Esophagus muscularis mucosa (tissue), 4 donors: ENCODE results near the gene USP48. TPM values are rescaled to one million over a fixed set of nuclear protein-coding genes. Genes with fewer than 3 reads are reported as not detected.
"Not testable (repeated sequence)": the region's sequence is repeated elsewhere in the genome, so short reads cannot be mapped to it uniquely, and the experiment has no call there.

Experiments used
- DNase-seq: peaks from one replicate; pipeline ENCODE4 v3.0.0-alpha.2; 2017; ENCODE audit errors: extremely low spot score
- H3K27ac ChIP-seq, 4 donors: fragments of 200-600 bp; sonication (generic); replicated peaks in 1 of 4; 1 replicate in 3 of 4; 2 replicates in 1 of 4; pipeline ENCODE4 v1.5.1; 2016 to 2019; ENCODE audit warnings: mild to moderate bottlenecking in 1 of 4
- H3K27me3 ChIP-seq, 4 donors: fragments of 200-600 bp; sonication (generic); one replicate each; pipeline versions ENCODE4 v1.5.1 to v1.6.0; 2016 to 2019
- H3K36me3 ChIP-seq, 4 donors: fragments of 200-600 bp; sonication (generic); one replicate each; pipeline ENCODE4 v1.5.1; 2016 to 2019
- H3K4me1 ChIP-seq, 4 donors: fragments of 200-600 bp; sonication (generic); one replicate each; pipeline ENCODE4 v1.5.1; 2016 to 2019
- H3K4me3 ChIP-seq, 4 donors: fragments of 200-600 bp; sonication (generic); 1 replicate in 2 of 4; 2 replicates in 2 of 4; pipeline ENCODE4 v1.5.1; 2016 to 2019; ENCODE audit warnings: mild to moderate bottlenecking in 4 of 4, moderate library complexity in 1 of 4
- H3K9me3 ChIP-seq, 4 donors: fragments of 200-600 bp; sonication (generic); 1 replicate in 3 of 4; 2 replicates in 1 of 4; pipeline ENCODE4 v1.5.1; 2016 to 2019
- EP300 ChIP-seq: sonication (generic); formaldehyde crosslinking; IDR thresholded peaks from one replicate; pipeline ENCODE4 v1.6.1; 2017; ENCODE audit warnings: antibody characterized with exemption
- POLR2A ChIP-seq: fragments of 450-650 bp; IDR thresholded peaks from one replicate; pipeline ENCODE4 v1.6.1; 2017; ENCODE audit warnings: antibody characterized with exemption, moderate library complexity, mild to moderate bottlenecking, low read depth
- POLR2AphosphoS5 ChIP-seq, 2 donors: sonication (generic); formaldehyde crosslinking; IDR thresholded peaks; one replicate each; pipeline ENCODE4 v1.6.1; 2017; ENCODE audit warnings: antibody characterized with exemption in 2 of 2
- WGBS: methylation state at CpG from one replicate; pipeline ENCODE4 v1.1.5; 2018; 5-methylcytosine and 5-hydroxymethylcytosine counted together
- intact Hi-C: fragments of 100-400 bp; cut with DNase I; formaldehyde crosslinking; loops from one replicate; pipeline ENCODE4 v1.15.1; 2023
- total RNA-seq, 4 donors: library from RNA; depleted of rRNA; stranded (reverse); fragments of >200 nt; gene quantifications; one replicate each; pipeline versions ENCODE4 v1.1.0 to v1.2.1, GENCODE V29; 2016
- TF ChIP-seq, protein P1 (sequence below), 3 experiments: fragments of 200-600 bp in 2 of 3; fragments of 450-650 bp in 1 of 3; sonication (generic) in 2 of 3; IDR thresholded peaks; one replicate each; pipeline ENCODE4 v1.5.1; 2017 to 2019; ENCODE audit warnings: antibody characterized with exemption in 3 of 3, mild to moderate bottlenecking in 2 of 3, moderate library complexity in 1 of 3

Gene USP48
- total RNA-seq, 4 donors from 2014 or later = 29.3 to 46.5 (median 37.7) TPM

DNA sequence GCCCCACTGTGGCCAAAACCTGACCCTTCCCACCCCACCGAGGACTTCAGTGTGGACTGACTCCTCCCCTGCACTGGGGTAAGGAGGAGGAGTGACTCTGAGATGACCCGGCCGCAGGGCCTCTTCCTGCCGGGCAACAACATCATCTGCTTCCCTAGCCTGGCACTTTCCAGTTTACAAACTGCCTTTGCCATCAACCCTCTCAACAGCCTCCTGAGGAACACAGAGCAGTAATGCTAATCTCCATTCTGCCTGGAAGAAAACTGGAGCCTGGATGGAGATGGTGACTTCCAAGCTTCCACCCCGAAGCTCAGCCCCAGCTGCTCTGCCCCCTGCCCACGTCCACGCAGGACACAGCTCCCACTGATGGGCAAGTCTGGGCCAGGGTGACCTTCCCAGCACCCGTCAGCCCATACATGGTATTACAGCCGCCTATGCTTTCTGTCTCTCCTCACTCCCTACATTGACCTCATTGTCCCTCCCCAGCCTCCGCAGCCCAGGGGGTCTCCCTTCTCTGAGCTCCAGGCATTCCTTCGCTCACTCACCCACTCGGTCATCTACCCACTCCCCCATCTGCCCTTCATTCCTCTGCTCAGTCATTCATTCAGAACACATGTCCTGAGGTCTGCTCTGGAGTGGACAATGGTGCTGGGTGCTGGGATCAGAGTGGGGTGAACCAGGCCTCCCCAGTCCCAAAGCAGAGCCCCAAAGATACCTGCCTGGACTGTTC lies 148.0 kb downstream of the USP48 start:
- intact Hi-C loops = no loop called here
- Histone ChIP-seq H3K4me1 (peaks cover 0 to 5% (median 0%) of the 10 kb centered on the region in 4 donors), H3K9me3 (no peaks in the 10 kb centered on the region), H3K27ac (no peak overlapping the region), H3K27me3 (peaks cover 0 to 65% (median 0%) of the 10 kb centered on the region in 4 donors), H3K36me3 (no peaks in the 10 kb centered on the region), H3K4me3 (no peak overlapping the region)
- TF ChIP-seq POLR2AphosphoS5 (IDR thresholded peaks at IDR 0.05) (no peak), POLR2A (no peak), EP300 (no peak)
- TF ChIP-seq, protein P1, sequence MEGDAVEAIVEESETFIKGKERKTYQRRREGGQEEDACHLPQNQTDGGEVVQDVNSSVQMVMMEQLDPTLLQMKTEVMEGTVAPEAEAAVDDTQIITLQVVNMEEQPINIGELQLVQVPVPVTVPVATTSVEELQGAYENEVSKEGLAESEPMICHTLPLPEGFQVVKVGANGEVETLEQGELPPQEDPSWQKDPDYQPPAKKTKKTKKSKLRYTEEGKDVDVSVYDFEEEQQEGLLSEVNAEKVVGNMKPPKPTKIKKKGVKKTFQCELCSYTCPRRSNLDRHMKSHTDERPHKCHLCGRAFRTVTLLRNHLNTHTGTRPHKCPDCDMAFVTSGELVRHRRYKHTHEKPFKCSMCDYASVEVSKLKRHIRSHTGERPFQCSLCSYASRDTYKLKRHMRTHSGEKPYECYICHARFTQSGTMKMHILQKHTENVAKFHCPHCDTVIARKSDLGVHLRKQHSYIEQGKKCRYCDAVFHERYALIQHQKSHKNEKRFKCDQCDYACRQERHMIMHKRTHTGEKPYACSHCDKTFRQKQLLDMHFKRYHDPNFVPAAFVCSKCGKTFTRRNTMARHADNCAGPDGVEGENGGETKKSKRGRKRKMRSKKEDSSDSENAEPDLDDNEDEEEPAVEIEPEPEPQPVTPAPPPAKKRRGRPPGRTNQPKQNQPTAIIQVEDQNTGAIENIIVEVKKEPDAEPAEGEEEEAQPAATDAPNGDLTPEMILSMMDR (IDR thresholded peaks at IDR 0.05) = no peak
- WGBS = 84% methylated on average over 8 of the region's 12 CpGs
- DNase-seq = no peak

DNA sequence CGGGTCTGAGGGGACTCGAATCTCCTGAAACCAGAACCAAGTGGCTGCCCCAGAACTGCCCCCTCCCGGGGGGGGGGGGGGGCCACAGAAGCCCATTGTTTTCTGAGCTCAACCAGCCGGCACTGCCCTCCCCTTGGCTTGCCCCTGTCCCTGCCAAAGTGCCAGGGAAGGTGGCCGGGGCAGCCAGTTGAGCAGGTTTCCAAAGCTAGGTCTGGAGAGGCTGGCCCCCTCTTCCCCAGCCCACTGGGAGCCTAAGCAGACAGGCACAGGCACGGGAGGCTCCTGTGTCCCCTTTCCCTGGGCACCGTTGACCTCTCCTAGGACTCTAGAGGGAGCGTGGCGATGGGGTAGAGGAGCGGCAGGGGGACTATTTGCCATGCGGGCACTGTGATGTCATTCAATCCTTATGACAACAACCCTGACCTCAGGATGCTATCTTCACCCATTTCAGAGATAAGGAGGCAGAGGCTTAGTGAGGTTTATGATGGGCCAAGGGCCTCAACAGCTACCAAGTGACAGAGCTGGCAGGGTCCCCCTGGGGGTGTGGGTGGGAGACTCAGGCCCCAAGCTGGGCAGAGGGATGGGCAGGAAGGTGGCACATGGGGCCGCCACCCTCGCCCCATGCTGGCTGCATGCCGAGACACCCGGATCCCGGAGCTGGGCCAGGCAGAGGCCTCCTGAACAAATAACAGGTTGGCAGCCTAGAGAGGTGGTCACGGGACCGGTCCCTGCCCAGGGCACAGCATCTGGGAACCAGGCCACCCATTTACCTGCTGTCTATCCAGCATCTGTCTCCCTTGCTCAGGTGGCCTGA lies 148.8 kb downstream of the USP48 start:
- no peaks in the 10 kb centered on the region for H3K36me3 ChIP-seq
- no peak overlapping the region for H3K4me3 ChIP-seq
- DNase-seq = no peak
- WGBS = 72% methylated on average over 7 of the region's 18 CpGs
- TF ChIP-seq POLR2A (no peak), EP300 (no peak), POLR2AphosphoS5 (IDR thresholded peaks at IDR 0.05) (no peak)
- TF ChIP-seq, protein P1 (IDR thresholded peaks at IDR 0.05) = no peak
- no peaks in the 10 kb centered on the region for H3K9me3 ChIP-seq
- no peak overlapping the region for H3K27ac ChIP-seq
- H3K27me3 ChIP-seq = peaks cover 0 to 65% (median 0%) of the 10 kb centered on the region in 4 donors
- peaks cover 0 to 5% (median 0%) of the 10 kb centered on the region in 4 donors for H3K4me1 ChIP-seq
- intact Hi-C loops = no loop called here

GRCh38 chr1:21633141-21633755 lies 149.7 kb downstream of the USP48 start:
- no peak overlapping the region for H3K27ac ChIP-seq

GRCh38 chr1:21631944-21632887 lies 150.7 kb downstream of the USP48 start:
- H3K27ac ChIP-seq = no peak overlapping the region
- H3K4me3 ChIP-seq = no peak overlapping the region
- WGBS = 55% methylated on average over 18 of the region's 19 CpGs
- intact Hi-C loops = no loop called here
- H3K36me3 ChIP-seq = no peaks in the 10 kb centered on the region
- DNase-seq = no peak
- no peaks in the 10 kb centered on the region for H3K9me3 ChIP-seq
- no peaks in the 10 kb centered on the region for H3K4me1 ChIP-seq
- TF ChIP-seq POLR2A (no peak), POLR2AphosphoS5 (IDR thresholded peaks at IDR 0.05) (no peak), EP300 (no peak)
- TF ChIP-seq, protein P1 (IDR thresholded peaks at IDR 0.05) = no peak
- peaks cover 0 to 69% (median 0%) of the 10 kb centered on the region in 4 donors for H3K27me3 ChIP-seq

More at GRCh38 chr1:21633141-21633755, 149.7 kb downstream of the USP48 start:
- TF ChIP-seq EP300 (no peak), POLR2AphosphoS5 (IDR thresholded peaks at IDR 0.05) (no peak), POLR2A (no peak)
- TF ChIP-seq, protein P1 (IDR thresholded peaks at IDR 0.05) = no peak
- 70% methylated on average over 7 of the region's 7 CpGs for WGBS
- intact Hi-C loops = no loop called here
- Histone ChIP-seq H3K27me3 (peaks cover 0 to 69% (median 0%) of the 10 kb centered on the region in 4 donors), H3K9me3 (no peaks in the 10 kb centered on the region), H3K4me1 (no peaks in the 10 kb centered on the region), H3K36me3 (no peaks in the 10 kb centered on the region), H3K4me3 (no peak overlapping the region)
- no peak for DNase-seq

DNA sequence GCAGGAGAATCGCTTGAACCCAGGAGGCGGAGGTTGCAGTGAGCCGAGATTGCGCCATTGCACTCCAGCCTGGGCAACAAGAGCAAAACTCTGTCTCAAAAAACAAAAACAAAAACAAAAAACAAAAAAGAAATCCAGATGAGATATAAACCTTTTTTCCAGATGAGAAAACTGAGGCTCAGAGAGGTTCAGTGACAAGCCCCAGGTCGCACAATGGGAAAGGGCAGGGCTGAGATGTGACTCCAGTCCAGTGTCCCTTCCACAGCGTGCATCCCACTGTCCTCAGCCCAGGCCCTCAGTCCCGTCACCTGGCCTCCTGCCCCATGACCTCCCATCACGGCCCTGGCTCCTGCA lies 151.4 kb downstream of the USP48 start:
- DNase-seq, H3K36me3 ChIP-seq, intact Hi-C loops, H3K27ac ChIP-seq, H3K4me3 ChIP-seq, H3K9me3 ChIP-seq, H3K4me1 ChIP-seq: not testable (repeated sequence)
- WGBS = 84% methylated on average over 8 of the region's 8 CpGs
- H3K27me3 ChIP-seq = peaks cover 0 to 75% (median 0%) of the 10 kb centered on the region in 4 donors
